Measurements from ENCODE around the gene DHRSX.

Gene DHRSX

DNA sequence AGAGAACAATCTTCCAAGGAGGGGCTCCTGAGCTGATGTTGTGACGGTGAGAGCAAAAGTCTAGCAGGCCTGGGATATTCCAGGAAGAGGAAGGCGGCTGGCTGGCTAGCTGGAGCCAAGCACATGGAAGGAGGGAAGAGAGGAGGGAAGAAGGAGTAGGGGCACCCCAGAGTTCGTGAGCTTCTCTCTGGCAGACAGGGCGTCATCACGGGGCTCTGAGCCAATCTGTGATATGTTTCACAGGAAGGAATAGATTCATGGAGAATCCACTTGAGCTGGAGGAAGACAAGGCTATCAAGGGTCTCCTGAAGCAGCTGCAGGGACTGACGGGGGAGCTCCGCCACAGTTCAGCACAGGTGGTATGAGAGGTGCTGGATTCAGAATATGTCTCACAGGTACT lies 73.6 kb downstream of the DHRSX start (continued):
- TF ChIP-seq KLF10 (tag by site-specific recombination; IDR thresholded peaks at IDR 0.05) = no peak

DNA sequence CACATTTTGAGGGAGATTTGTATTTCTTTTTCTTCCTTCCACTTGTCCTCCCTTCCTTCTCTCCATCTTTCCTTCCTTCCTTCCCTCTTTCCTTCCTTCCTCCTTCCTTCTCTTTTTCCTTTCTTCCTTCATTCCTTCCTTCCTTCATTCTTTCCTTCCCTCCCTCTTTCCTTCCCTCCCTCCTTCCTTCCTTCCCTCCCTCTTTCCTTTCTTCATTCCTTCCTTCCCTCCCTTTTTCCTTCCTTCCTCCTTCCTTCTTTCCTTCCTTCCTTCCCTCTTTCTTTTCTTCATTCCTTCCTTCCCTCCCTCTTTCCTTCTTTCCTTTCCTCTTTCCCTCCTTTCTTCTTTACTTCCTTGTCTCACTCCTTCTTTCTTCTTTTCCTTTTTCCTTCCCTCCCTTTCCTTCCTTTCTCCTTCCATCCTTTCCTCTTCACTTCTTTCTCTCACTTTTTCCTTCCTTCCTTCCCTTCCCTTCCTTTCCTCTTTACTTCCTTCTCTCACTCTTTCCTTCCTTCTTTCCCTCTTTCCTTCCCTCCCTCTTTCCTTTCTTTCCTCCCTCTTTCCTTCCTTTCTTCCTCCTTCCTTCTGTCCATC lies 74.4 kb downstream of the DHRSX start:
- no peaks in the 10 kb centered on the region; a peak in 1 of 3 replicates for H3K36me3 ChIP-seq (ENCODE audit: control insufficient read depth in 2 of 2, insufficient read depth in 1 of 2, low read length in 2 of 2)
- no peak overlapping the region for H3K27ac ChIP-seq (ENCODE audit: extremely low read depth, low read depth, low read length)
- no peaks in the 10 kb centered on the region for H3K4me1 ChIP-seq (ENCODE audit: control insufficient read depth, insufficient read depth, low read length)
- no peaks in the 10 kb centered on the region for H3K9me3 ChIP-seq (ENCODE audit: control insufficient read depth, insufficient read depth, low read depth, low read length)
- CTCF ChIA-PET = no interaction called here
- POLR2A ChIA-PET = no interaction called here
- peak; percentile 100 for TF ChIP-seq ZNF366 (tag by site-specific recombination; conservative IDR thresholded peaks at IDR 0.05)
- TF ChIP-seq, protein P1, sequence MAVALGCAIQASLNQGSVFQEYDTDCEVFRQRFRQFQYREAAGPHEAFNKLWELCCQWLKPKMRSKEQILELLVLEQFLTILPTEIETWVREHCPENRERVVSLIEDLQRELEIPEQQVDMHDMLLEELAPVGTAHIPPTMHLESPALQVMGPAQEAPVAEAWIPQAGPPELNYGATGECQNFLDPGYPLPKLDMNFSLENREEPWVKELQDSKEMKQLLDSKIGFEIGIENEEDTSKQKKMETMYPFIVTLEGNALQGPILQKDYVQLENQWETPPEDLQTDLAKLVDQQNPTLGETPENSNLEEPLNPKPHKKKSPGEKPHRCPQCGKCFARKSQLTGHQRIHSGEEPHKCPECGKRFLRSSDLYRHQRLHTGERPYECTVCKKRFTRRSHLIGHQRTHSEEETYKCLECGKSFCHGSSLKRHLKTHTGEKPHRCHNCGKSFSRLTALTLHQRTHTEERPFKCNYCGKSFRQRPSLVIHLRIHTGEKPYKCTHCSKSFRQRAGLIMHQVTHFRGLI (tag by site-specific recombination; IDR thresholded peaks at IDR 0.05) = no peak
- TF ChIP-seq, protein P2, sequence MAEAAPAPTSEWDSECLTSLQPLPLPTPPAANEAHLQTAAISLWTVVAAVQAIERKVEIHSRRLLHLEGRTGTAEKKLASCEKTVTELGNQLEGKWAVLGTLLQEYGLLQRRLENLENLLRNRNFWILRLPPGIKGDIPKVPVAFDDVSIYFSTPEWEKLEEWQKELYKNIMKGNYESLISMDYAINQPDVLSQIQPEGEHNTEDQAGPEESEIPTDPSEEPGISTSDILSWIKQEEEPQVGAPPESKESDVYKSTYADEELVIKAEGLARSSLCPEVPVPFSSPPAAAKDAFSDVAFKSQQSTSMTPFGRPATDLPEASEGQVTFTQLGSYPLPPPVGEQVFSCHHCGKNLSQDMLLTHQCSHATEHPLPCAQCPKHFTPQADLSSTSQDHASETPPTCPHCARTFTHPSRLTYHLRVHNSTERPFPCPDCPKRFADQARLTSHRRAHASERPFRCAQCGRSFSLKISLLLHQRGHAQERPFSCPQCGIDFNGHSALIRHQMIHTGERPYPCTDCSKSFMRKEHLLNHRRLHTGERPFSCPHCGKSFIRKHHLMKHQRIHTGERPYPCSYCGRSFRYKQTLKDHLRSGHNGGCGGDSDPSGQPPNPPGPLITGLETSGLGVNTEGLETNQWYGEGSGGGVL (tag by site-specific recombination; IDR thresholded peaks at IDR 0.05) = peak; percentile 28; the same call in 1 of the 2 replicates
- 0 out of 2 replicates have a peak, but pooled peaks have one; percentile 25 for TF ChIP-seq ZNF670 (tag by site-specific recombination; IDR thresholded peaks at IDR 0.05; ENCODE audit: low read depth)
- no peak for TF ChIP-seq ZNF510 (tag by site-specific recombination; IDR thresholded peaks at IDR 0.05; ENCODE audit: insufficient replicate concordance)
- TF ChIP-seq ZBTB8A (tag by site-specific recombination; IDR thresholded peaks at IDR 0.05) = no peak
- TF ChIP-seq SP7 (tag by site-specific recombination; IDR thresholded peaks at IDR 0.05) = no peak
- no peak for TF ChIP-seq KLF7 (tag by site-specific recombination; IDR thresholded peaks at IDR 0.05; ENCODE audit: borderline replicate concordance)
- TF ChIP-seq ZNF302 (tag by site-specific recombination; IDR thresholded peaks at IDR 0.05; ENCODE audit: low read depth) = no peak
- TF ChIP-seq ZNF114 (tag by site-specific recombination; IDR thresholded peaks at IDR 0.05) = peak; percentile 90; the same call in 1 of the 2 replicates
- TF ChIP-seq ZNF248 (tag by site-specific recombination; IDR thresholded peaks at IDR 0.05) = 0 out of 2 replicates have a peak, but pooled peaks have one; percentile 9
- TF ChIP-seq ZNF558 (tag by site-specific recombination; IDR thresholded peaks at IDR 0.05) = no peak
- no peak for TF ChIP-seq ZNF623 (tag by site-specific recombination; IDR thresholded peaks at IDR 0.05)
- no peak for TF ChIP-seq ZNF747 (tag by site-specific recombination; IDR thresholded peaks at IDR 0.05)
- no peak for TF ChIP-seq ZBTB21 (tag by site-specific recombination; IDR thresholded peaks at IDR 0.05)
- TF ChIP-seq, protein P3, sequence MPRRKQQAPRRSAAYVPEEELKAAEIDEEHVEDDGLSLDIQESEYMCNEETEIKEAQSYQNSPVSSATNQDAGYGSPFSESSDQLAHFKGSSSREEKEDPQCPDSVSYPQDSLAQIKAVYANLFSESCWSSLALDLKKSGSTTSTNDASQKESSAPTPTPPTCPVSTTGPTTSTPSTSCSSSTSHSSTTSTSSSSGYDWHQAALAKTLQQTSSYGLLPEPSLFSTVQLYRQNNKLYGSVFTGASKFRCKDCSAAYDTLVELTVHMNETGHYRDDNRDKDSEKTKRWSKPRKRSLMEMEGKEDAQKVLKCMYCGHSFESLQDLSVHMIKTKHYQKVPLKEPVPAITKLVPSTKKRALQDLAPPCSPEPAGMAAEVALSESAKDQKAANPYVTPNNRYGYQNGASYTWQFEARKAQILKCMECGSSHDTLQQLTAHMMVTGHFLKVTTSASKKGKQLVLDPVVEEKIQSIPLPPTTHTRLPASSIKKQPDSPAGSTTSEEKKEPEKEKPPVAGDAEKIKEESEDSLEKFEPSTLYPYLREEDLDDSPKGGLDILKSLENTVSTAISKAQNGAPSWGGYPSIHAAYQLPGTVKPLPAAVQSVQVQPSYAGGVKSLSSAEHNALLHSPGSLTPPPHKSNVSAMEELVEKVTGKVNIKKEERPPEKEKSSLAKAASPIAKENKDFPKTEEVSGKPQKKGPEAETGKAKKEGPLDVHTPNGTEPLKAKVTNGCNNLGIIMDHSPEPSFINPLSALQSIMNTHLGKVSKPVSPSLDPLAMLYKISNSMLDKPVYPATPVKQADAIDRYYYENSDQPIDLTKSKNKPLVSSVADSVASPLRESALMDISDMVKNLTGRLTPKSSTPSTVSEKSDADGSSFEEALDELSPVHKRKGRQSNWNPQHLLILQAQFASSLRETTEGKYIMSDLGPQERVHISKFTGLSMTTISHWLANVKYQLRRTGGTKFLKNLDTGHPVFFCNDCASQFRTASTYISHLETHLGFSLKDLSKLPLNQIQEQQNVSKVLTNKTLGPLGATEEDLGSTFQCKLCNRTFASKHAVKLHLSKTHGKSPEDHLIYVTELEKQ (tag by site-specific recombination; IDR thresholded peaks at IDR 0.05; ENCODE audit: borderline replicate concordance) = no peak
- TF ChIP-seq ZNF202 (tag by site-specific recombination; IDR thresholded peaks at IDR 0.05; ENCODE audit: borderline replicate concordance) = 0 out of 2 replicates have a peak, but pooled peaks have one; percentile 16
- TF ChIP-seq, protein P4, sequence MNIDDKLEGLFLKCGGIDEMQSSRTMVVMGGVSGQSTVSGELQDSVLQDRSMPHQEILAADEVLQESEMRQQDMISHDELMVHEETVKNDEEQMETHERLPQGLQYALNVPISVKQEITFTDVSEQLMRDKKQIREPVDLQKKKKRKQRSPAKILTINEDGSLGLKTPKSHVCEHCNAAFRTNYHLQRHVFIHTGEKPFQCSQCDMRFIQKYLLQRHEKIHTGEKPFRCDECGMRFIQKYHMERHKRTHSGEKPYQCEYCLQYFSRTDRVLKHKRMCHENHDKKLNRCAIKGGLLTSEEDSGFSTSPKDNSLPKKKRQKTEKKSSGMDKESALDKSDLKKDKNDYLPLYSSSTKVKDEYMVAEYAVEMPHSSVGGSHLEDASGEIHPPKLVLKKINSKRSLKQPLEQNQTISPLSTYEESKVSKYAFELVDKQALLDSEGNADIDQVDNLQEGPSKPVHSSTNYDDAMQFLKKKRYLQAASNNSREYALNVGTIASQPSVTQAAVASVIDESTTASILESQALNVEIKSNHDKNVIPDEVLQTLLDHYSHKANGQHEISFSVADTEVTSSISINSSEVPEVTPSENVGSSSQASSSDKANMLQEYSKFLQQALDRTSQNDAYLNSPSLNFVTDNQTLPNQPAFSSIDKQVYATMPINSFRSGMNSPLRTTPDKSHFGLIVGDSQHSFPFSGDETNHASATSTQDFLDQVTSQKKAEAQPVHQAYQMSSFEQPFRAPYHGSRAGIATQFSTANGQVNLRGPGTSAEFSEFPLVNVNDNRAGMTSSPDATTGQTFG (tag by site-specific recombination; IDR thresholded peaks at IDR 0.05; ENCODE audit: borderline replicate concordance) = no peak
- TF ChIP-seq PRDM1 (tag by site-specific recombination; IDR thresholded peaks at IDR 0.05) = peak; percentile 98
- no peak for TF ChIP-seq KLF8 (tag by site-specific recombination; IDR thresholded peaks at IDR 0.05)
- TF ChIP-seq ZNF19 (tag by site-specific recombination; IDR thresholded peaks at IDR 0.05; ENCODE audit: low read depth) = no peak
- no peak for TF ChIP-seq ZNF391 (tag by site-specific recombination; IDR thresholded peaks at IDR 0.05; ENCODE audit: borderline replicate concordance, low read depth)
- TF ChIP-seq, protein P5, sequence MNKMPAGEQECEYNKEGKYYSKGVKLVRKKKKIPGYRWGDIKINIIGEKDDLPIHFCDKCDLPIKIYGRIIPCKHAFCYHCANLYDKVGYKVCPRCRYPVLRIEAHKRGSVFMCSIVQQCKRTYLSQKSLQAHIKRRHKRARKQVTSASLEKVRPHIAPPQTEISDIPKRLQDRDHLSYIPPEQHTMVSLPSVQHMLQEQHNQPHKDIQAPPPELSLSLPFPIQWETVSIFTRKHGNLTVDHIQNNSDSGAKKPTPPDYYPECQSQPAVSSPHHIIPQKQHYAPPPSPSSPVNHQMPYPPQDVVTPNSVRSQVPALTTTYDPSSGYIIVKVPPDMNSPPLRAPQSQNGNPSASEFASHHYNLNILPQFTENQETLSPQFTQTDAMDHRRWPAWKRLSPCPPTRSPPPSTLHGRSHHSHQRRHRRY (tag by site-specific recombination; IDR thresholded peaks at IDR 0.05) = no peak
- no peak overlapping the region for H3K4me3 ChIP-seq (ENCODE audit: low read depth, low read length)

Measured in HEK293 (cell line).